Astrocyte (in vitro differentiated cells and primary cell): ENCODE measurements around the gene ADCY5. TPM values are rescaled to one million over a fixed set of nuclear protein-coding genes. Genes with fewer than 3 reads are reported as not detected.

Source experiments
- DNase-seq: peaks from one replicate; pipeline ENCODE4 v3.0.0-alpha.2; 2010; ENCODE audit warnings: low read depth
- FAIRE-seq: peaks from 2 replicates; lab custom pipeline; 2011; peaks lifted over from hg19 to GRCh38; lab: Jason Lieb, UNC
- H2AFZ ChIP-seq: 2 replicates; pipeline ENCODE4 v1.6.0; 2012; ENCODE audit warnings: low read depth, low read length, inconsistent platforms
- H3K27ac ChIP-seq: 2 replicates; pipeline ENCODE4 v1.5.1; 2011; ENCODE audit warnings: low read depth, low read length, inconsistent platforms
- H3K27me3 ChIP-seq: 2 replicates; pipeline ENCODE4 v1.6.0; 2011; ENCODE audit warnings: low read length, inconsistent platforms; ENCODE audit not compliant: insufficient read depth
- H3K36me3 ChIP-seq: 2 replicates; pipeline ENCODE4 v1.5.1; 2011; ENCODE audit warnings: low read length, inconsistent platforms; ENCODE audit not compliant: insufficient read depth
- H3K4me1 ChIP-seq: 2 replicates; pipeline ENCODE4 v1.5.1; 2011; ENCODE audit warnings: low read length, inconsistent platforms; ENCODE audit not compliant: insufficient read depth
- H3K4me2 ChIP-seq: 2 replicates; pipeline ENCODE4 v1.6.0; 2012; ENCODE audit warnings: low read length, inconsistent platforms
- H3K4me3 ChIP-seq: 2 replicates; pipeline ENCODE4 v1.5.1; 2011; ENCODE audit warnings: low read depth, mild to moderate bottlenecking, low read length, inconsistent platforms; ENCODE audit not compliant: insufficient read depth
- H3K79me2 ChIP-seq: 2 replicates; pipeline ENCODE4 v1.6.0; 2012; ENCODE audit warnings: mild to moderate bottlenecking, low read length, inconsistent platforms; ENCODE audit not compliant: insufficient read depth
- H3K9ac ChIP-seq: 2 replicates; pipeline ENCODE4 v1.6.0; 2012; ENCODE audit warnings: mild to moderate bottlenecking, low read length, inconsistent platforms
- H3K9me3 ChIP-seq: 2 replicates; pipeline ENCODE4 v1.5.1; 2012; ENCODE audit warnings: low read depth, mild to moderate bottlenecking, low read length, inconsistent platforms; ENCODE audit not compliant: insufficient read depth
- H4K20me1 ChIP-seq: 2 replicates; pipeline ENCODE4 v1.6.0; 2012; ENCODE audit warnings: low read length, inconsistent platforms; ENCODE audit not compliant: insufficient read depth
- H3K27ac Mint-ChIP-seq: one replicate; pipeline ENCODE4 v1.8.0; 2021; ENCODE audit warnings: mild to moderate bottlenecking, mixed read lengths; ENCODE audit not compliant: unreplicated experiment
- H3K27me3 Mint-ChIP-seq: one replicate; pipeline ENCODE4 v1.8.0; 2021; ENCODE audit warnings: low read depth, mixed read lengths; ENCODE audit not compliant: unreplicated experiment
- H3K36me3 Mint-ChIP-seq: one replicate; pipeline ENCODE4 v1.8.0; 2021; ENCODE audit warnings: low read depth, mixed read lengths; ENCODE audit not compliant: unreplicated experiment
- H3K4me1 Mint-ChIP-seq: one replicate; pipeline ENCODE4 v1.8.0; 2021; ENCODE audit warnings: low read depth, mixed read lengths; ENCODE audit not compliant: unreplicated experiment
- H3K4me3 Mint-ChIP-seq: one replicate; pipeline ENCODE4 v1.8.0; 2021; ENCODE audit warnings: mild to moderate bottlenecking, moderate library complexity, mixed read lengths; ENCODE audit not compliant: unreplicated experiment
- H3K9me3 Mint-ChIP-seq: one replicate; pipeline ENCODE4 v1.8.0; 2021; ENCODE audit warnings: mild to moderate bottlenecking, mixed read lengths; ENCODE audit not compliant: unreplicated experiment
- EZH2 ChIP-seq: IDR thresholded peaks from 2 replicates; pipeline ENCODE4 v1.6.1; 2012; ENCODE audit warnings: mild to moderate bottlenecking, low read length, inconsistent platforms; ENCODE audit not compliant: insufficient read depth
- total RNA-seq: library from RNA; stranded (reverse); gene quantifications from 2 replicates; pipeline ENCODE4 v1.2.1, GENCODE V29; 2021
- TF ChIP-seq, protein P1 (sequence below): IDR thresholded peaks from 2 replicates; pipeline ENCODE4 v1.5.1; 2011; ENCODE audit warnings: low read depth, mild to moderate bottlenecking, inconsistent platforms, low read length, moderate library complexity; ENCODE audit not compliant: insufficient read depth

The ADCY5 gene
- total RNA-seq, 1 donor from 2014 or later = 1.2 TPM

DNA sequence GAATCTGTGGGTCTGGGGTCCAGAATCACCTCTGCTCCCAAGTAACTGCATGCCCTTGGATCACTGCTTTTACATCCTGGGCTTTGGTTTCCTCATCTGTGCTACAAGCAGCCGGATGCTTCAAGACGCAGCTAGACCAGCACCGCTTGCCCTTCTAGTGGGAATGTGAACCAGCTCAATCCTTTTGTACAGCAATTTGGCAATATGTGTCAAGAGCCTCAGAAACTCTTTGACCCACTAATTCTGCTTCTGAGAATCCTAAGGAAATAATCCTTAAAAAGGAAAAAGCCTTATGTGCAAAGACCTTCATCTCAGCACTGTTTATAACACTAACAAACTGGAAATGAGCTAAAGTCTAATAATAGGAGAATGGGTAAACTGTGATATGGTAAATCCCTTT, 48.7 kb downstream of the ADCY5 start:
- no peak for DNase-seq
- no peaks in the 10 kb centered on the region for H3K36me3 ChIP-seq
- Mint-ChIP-seq H3K9me3 (no peaks in the 10 kb centered on the region), H3K4me1 (no peaks in the 10 kb centered on the region), H3K36me3 (no peaks in the 10 kb centered on the region), H3K27me3 (peaks cover 62% of the 10 kb centered on the region), H3K27ac (no peak overlapping the region), H3K4me3 (no peak overlapping the region)
- H3K79me2 ChIP-seq = no peaks in the 10 kb centered on the region
- H4K20me1 ChIP-seq = no peaks in the 10 kb centered on the region
- no peak overlapping the region for H3K4me2 ChIP-seq
- H2AFZ ChIP-seq = no peak overlapping the region
- no peak overlapping the region for H3K9ac ChIP-seq
- H3K27me3 ChIP-seq = peaks cover 48% of the 10 kb centered on the region
- H3K4me1 ChIP-seq = no peaks in the 10 kb centered on the region
- no peak overlapping the region for H3K27ac ChIP-seq
- no peaks in the 10 kb centered on the region for H3K9me3 ChIP-seq
- no peak for TF ChIP-seq EZH2
- TF ChIP-seq, protein P1, sequence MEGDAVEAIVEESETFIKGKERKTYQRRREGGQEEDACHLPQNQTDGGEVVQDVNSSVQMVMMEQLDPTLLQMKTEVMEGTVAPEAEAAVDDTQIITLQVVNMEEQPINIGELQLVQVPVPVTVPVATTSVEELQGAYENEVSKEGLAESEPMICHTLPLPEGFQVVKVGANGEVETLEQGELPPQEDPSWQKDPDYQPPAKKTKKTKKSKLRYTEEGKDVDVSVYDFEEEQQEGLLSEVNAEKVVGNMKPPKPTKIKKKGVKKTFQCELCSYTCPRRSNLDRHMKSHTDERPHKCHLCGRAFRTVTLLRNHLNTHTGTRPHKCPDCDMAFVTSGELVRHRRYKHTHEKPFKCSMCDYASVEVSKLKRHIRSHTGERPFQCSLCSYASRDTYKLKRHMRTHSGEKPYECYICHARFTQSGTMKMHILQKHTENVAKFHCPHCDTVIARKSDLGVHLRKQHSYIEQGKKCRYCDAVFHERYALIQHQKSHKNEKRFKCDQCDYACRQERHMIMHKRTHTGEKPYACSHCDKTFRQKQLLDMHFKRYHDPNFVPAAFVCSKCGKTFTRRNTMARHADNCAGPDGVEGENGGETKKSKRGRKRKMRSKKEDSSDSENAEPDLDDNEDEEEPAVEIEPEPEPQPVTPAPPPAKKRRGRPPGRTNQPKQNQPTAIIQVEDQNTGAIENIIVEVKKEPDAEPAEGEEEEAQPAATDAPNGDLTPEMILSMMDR = no peak
- no peak overlapping the region for H3K4me3 ChIP-seq
- FAIRE-seq = no peak

DNA sequence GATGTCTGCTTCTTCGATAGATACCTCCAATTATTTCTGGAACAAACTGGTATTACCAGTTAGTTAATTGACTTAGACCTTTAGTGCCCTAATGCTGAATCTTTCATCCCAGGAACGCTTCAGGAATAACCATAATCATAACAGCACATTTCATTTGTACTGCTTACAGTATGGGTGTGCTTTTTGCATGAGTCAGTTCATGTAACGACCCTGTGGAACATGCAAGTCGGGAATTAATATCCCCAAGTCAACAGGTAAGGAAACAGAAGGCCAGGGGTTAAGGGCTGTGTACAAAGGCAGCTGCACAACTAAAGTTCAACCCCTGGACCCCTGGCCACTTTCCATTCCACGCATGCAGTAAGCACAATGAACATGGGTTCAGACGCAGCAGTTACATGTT, 49.2 kb downstream of the ADCY5 start:
- no peaks in the 10 kb centered on the region for H3K36me3 ChIP-seq
- H3K9me3 ChIP-seq = no peaks in the 10 kb centered on the region
- TF ChIP-seq, protein P1 = no peak
- TF ChIP-seq EZH2 = no peak
- peaks cover 48% of the 10 kb centered on the region for H3K27me3 ChIP-seq
- Mint-ChIP-seq H3K27ac (no peak overlapping the region), H3K36me3 (no peaks in the 10 kb centered on the region), H3K27me3 (peaks cover 63% of the 10 kb centered on the region), H3K4me1 (no peaks in the 10 kb centered on the region), H3K9me3 (no peaks in the 10 kb centered on the region), H3K4me3 (no peak overlapping the region)
- no peak overlapping the region for H3K4me2 ChIP-seq
- no peak overlapping the region for H3K4me3 ChIP-seq
- no peak overlapping the region for H3K9ac ChIP-seq
- FAIRE-seq (no peak), DNase-seq (no peak)
- H3K79me2 ChIP-seq = no peaks in the 10 kb centered on the region
- H2AFZ ChIP-seq = no peak overlapping the region
- H4K20me1 ChIP-seq = no peaks in the 10 kb centered on the region
- no peaks in the 10 kb centered on the region for H3K4me1 ChIP-seq
- no peak overlapping the region for H3K27ac ChIP-seq

DNA sequence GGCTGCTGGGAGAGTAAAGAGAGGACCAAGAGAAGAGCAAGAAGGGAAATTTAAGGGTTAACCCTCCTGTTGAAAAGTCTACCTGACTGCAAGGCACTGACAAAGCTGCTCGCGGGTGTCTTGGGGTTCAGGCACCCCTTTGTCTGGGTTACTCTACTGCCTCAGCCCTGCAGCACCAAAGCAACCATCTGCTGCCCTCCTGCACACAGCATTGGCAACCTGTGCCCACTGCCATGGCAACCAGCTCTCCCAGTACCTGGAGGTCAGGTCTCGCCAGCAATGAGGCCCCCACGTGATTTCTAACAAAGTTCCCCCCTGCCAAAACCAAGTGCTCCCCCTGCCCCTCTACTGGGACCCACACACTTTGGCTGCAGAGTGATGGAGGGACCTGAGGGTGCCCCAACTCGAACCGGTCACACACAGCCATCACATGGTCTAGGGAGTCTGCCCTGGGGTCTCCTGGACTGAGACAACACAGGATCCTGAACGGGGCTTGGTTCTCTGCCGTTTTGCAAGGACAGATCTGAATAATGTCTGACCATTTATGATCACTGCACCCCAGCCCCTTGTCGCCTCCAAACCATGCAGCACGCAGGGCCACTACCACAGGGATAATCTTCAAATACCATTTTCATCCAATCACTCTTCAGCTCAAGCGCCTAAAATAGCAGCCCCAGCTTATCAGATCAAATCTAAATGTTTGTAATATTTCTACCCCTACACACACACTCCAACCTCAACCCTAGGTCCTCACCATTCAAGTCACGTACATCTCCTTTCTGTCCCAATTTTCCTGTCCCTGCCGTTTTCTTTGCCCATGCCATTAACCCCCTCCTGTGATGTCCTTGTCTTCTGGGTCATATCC, 50.7 kb downstream of the ADCY5 start:
- Histone ChIP-seq H3K27ac (no peak overlapping the region), H3K4me2 (no peak overlapping the region), H3K4me3 (no peak overlapping the region), H3K79me2 (no peaks in the 10 kb centered on the region), H3K4me1 (no peaks in the 10 kb centered on the region), H3K36me3 (no peaks in the 10 kb centered on the region), H3K9ac (no peak overlapping the region), H4K20me1 (no peaks in the 10 kb centered on the region), H3K27me3 (peaks cover 41% of the 10 kb centered on the region), H2AFZ (no peak overlapping the region), H3K9me3 (no peaks in the 10 kb centered on the region)
- H3K27ac Mint-ChIP-seq = no peak overlapping the region
- H3K36me3 Mint-ChIP-seq = no peaks in the 10 kb centered on the region
- H3K9me3 Mint-ChIP-seq = no peaks in the 10 kb centered on the region
- DNase-seq (no peak), FAIRE-seq (no peak)
- no peak overlapping the region for H3K4me3 Mint-ChIP-seq
- H3K4me1 Mint-ChIP-seq = peaks cover 2% of the 10 kb centered on the region
- peaks cover 53% of the 10 kb centered on the region for H3K27me3 Mint-ChIP-seq
- TF ChIP-seq, protein P1 = no peak
- TF ChIP-seq EZH2 = no peak
